ENCODE results near the gene MARVELD1.

MARVELD1 gene

GRCh38 chr10:97721871-97722780 lies 8.6 kb downstream of the MARVELD1 start:
- no peak for DNase-seq (ENCODE audit: low spot score)

- DNase-seq (ENCODE audit: low spot score) = no peak
Measured at GRCh38 chr10:97723001-97723400, 9.5 kb downstream of the MARVELD1 start.

GRCh38 chr10:97724341-97724941 lies 10.9 kb downstream of the MARVELD1 start:
- no peak for DNase-seq (ENCODE audit: low spot score)

- no peak for DNase-seq (ENCODE audit: low spot score)
Measured at GRCh38 chr10:97726636-97727178, 13.2 kb downstream of the MARVELD1 start.

GRCh38 chr10:97729014-97729413 lies 15.5 kb downstream of the MARVELD1 start:
- no peak for DNase-seq (ENCODE audit: low spot score)

- DNase-seq (ENCODE audit: low spot score) = no peak
Measured at GRCh38 chr10:97731346-97732051, 18.0 kb downstream of the MARVELD1 start.

GRCh38 chr10:97732052-97732359 lies 18.5 kb downstream of the MARVELD1 start:
- DNase-seq (ENCODE audit: low spot score) = no peak

GRCh38 chr10:97733256-97733655 lies 19.7 kb downstream of the MARVELD1 start:
- DNase-seq (ENCODE audit: low spot score) = no peak

GRCh38 chr10:97734021-97734420 lies 20.5 kb downstream of the MARVELD1 start:
- no peak for DNase-seq (ENCODE audit: low spot score)

- no peak for DNase-seq (ENCODE audit: low spot score)
Measured at GRCh38 chr10:97736403-97736901, 22.9 kb downstream of the MARVELD1 start.

GRCh38 chr10:97736902-97737769 lies 23.6 kb downstream of the MARVELD1 start, which contains the start of gene ZFYVE27:
Gene ZFYVE27 (plus strand): TSS chr10:97737128. CDS start chr10:97738478, 1,350 bp downstream.
- DNase-seq (ENCODE audit: low spot score) = peak; percentile 93

- no peak for DNase-seq (ENCODE audit: low spot score)
Measured at GRCh38 chr10:97737770-97738265, 24.3 kb downstream of the MARVELD1 start.

GRCh38 chr10:97738616-97739015 lies 25.1 kb downstream of the MARVELD1 start:
- DNase-seq (ENCODE audit: low spot score) = no peak

GRCh38 chr10:97740613-97741012 lies 27.1 kb downstream of the MARVELD1 start:
- DNase-seq (ENCODE audit: low spot score) = no peak

GRCh38 chr10:97743169-97743943 lies 29.8 kb downstream of the MARVELD1 start:
- DNase-seq (ENCODE audit: low spot score) = no peak

- no peak for DNase-seq (ENCODE audit: low spot score)
Measured at GRCh38 chr10:97744405-97745035, 31.0 kb downstream of the MARVELD1 start.

GRCh38 chr10:97747573-97747972 lies 34.0 kb downstream of the MARVELD1 start:
- DNase-seq (ENCODE audit: low spot score) = no peak

GRCh38 chr10:97748116-97748515 lies 34.6 kb downstream of the MARVELD1 start:
- DNase-seq (ENCODE audit: low spot score) = no peak

GRCh38 chr10:97752956-97753355 lies 39.4 kb downstream of the MARVELD1 start:
- DNase-seq (ENCODE audit: low spot score) = no peak

GRCh38 chr10:97754726-97755125 lies 41.2 kb downstream of the MARVELD1 start:
- DNase-seq (ENCODE audit: low spot score) = no peak
